Stomach (tissue), 9 donors: ENCODE measurements around the gene CLCN3. TPM values are rescaled to one million over a fixed set of nuclear protein-coding genes. Genes with fewer than 3 reads are reported as not detected.
"Not testable (repeated sequence)": the region's sequence is repeated elsewhere in the genome, so short reads cannot be mapped to it uniquely, and the experiment has no call there.

Experiments used
- DNase-seq, 2 donors: peaks; one replicate each; pipeline versions ENCODE4 v3.0.0 to v3.0.0-alpha.2; 2013 to 2019
- H3K27ac ChIP-seq, 5 donors: fragments of 200-600 bp in 4 of 5; sonication (generic) in 4 of 5; one replicate each; pipeline ENCODE4 v1.5.1; 2013 to 2019; ENCODE audit warnings: mild to moderate bottlenecking in 1 of 5, moderate library complexity in 1 of 5
- H3K27me3 ChIP-seq, 3 donors: fragments of 200-600 bp; sonication (generic); one replicate each; pipeline ENCODE4 v1.5.1; 2017 to 2019; ENCODE audit warnings: mixed run types in 1 of 3
- H3K36me3 ChIP-seq, 4 donors: fragments of 200-600 bp; sonication (generic); 1 replicate in 3 of 4; 2 replicates in 1 of 4; pipeline ENCODE4 v1.5.1; 2016 to 2019
- H3K4me1 ChIP-seq, 4 donors: fragments of 200-600 bp; sonication (generic); one replicate each; pipeline ENCODE4 v1.5.1; 2016 to 2019
- H3K4me3 ChIP-seq, 4 donors: fragments of 200-600 bp; sonication (generic) in 3 of 4; one replicate each; pipeline ENCODE4 v1.5.1; 2016 to 2019; ENCODE audit warnings: mild to moderate bottlenecking in 1 of 4
- H3K9me3 ChIP-seq, 4 donors: fragments of 200-600 bp; sonication (generic); one replicate each; pipeline ENCODE4 v1.5.1; 2016 to 2019
- EP300 ChIP-seq: sonication (generic); formaldehyde crosslinking; IDR thresholded peaks from one replicate; pipeline ENCODE4 v1.6.1; 2017; ENCODE audit warnings: antibody characterized with exemption
- POLR2A ChIP-seq, 4 donors: fragments of 450-650 bp; IDR thresholded peaks; one replicate each; pipeline ENCODE4 v1.6.1; 2016; ENCODE audit warnings: antibody characterized with exemption in 4 of 4, control low read depth in 2 of 4, mild to moderate bottlenecking in 1 of 4, moderate library complexity in 1 of 4
- POLR2AphosphoS5 ChIP-seq, 3 donors: sonication (generic); formaldehyde crosslinking; IDR thresholded peaks; one replicate each; pipeline ENCODE4 v1.6.1; 2016; ENCODE audit warnings: antibody characterized with exemption in 3 of 3
- WGBS, 5 donors: extraction: QIAGEN DNeasy Blood & Tissue Kit in 3 of 5; methylation state at CpG; one replicate each; pipeline versions ENCODE4 v1.1.5 to v1.1.7; 2013 to 2018; 5-methylcytosine and 5-hydroxymethylcytosine counted together
- intact Hi-C: fragments of 100-400 bp; cut with DNase I; formaldehyde crosslinking; loops from one replicate; pipeline ENCODE4 v1.15.1; 2023; ENCODE audit warnings: low total_unique reads
- polyA plus RNA-seq, 3 donors: library from polyadenylated mRNA; stranded (reverse); fragments of 200-250 nt; gene quantifications; one replicate each; pipeline ENCODE4 v1.2.3, GENCODE V29; 2013
- total RNA-seq, 5 donors: library from RNA; depleted of rRNA; stranded (reverse); fragments of >200 nt; gene quantifications; one replicate each; pipeline versions ENCODE4 v1.1.0 to v1.2.3, GENCODE V29; 2014 to 2016
- TF ChIP-seq, protein P1 (sequence below), 7 experiments: fragments of 450-650 bp in 4 of 7; fragments of 200-600 bp in 3 of 7; sonication (generic) in 3 of 7; IDR thresholded peaks; one replicate each; pipeline ENCODE4 v1.5.1; 2016 to 2019; ENCODE audit warnings: antibody characterized with exemption in 7 of 7, control low read depth in 2 of 7, mild to moderate bottlenecking in 1 of 7
- donor health status: healthy with polysubstance abuse.
- donor health status: Bipolar disorder and iron deficiency.
- donor health status: healthy.

The CLCN3 gene
- total and polyA plus RNA-seq, 8 donors: 2.3 to 228 (median 8.9) TPM

DNA sequence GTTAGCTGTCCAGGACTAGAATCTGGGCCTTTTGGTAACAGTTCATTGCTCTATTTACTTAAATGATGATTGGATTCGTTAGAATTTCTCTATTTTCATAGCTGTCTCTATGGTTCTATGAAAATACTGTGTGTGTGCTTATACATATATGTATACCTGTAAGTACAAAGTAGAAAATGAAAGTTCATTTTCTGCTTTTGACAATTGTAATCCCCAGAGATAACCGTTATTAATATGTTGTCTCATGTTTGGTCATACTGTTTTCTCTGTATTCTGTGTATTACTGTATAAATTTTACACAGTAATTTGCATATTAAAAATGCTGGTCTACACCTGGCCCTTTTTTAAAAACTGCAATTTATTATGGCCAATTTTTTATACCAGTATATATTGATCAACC is 55.4 kb downstream of the CLCN3 start:
- peaks cover 0 to 11% (median 7%) of the 10 kb centered on the region in 4 donors for H3K36me3 ChIP-seq
- no peaks in the 10 kb centered on the region for H3K9me3 ChIP-seq
- H3K27me3 ChIP-seq: no peaks in the 10 kb centered on the region
- intact Hi-C loops: no loop called here
- no peak for DNase-seq
- TF ChIP-seq POLR2AphosphoS5 (IDR thresholded peaks at IDR 0.05) (no peak), EP300 (no peak), POLR2A (IDR thresholded peaks at IDR 0.05) (no peak)
- TF ChIP-seq, protein P1, sequence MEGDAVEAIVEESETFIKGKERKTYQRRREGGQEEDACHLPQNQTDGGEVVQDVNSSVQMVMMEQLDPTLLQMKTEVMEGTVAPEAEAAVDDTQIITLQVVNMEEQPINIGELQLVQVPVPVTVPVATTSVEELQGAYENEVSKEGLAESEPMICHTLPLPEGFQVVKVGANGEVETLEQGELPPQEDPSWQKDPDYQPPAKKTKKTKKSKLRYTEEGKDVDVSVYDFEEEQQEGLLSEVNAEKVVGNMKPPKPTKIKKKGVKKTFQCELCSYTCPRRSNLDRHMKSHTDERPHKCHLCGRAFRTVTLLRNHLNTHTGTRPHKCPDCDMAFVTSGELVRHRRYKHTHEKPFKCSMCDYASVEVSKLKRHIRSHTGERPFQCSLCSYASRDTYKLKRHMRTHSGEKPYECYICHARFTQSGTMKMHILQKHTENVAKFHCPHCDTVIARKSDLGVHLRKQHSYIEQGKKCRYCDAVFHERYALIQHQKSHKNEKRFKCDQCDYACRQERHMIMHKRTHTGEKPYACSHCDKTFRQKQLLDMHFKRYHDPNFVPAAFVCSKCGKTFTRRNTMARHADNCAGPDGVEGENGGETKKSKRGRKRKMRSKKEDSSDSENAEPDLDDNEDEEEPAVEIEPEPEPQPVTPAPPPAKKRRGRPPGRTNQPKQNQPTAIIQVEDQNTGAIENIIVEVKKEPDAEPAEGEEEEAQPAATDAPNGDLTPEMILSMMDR (IDR thresholded peaks at IDR 0.05): no peak
- H3K27ac ChIP-seq: no peak overlapping the region
- no peak overlapping the region for H3K4me3 ChIP-seq
- H3K4me1 ChIP-seq: peaks cover 0 to 5% (median 0%) of the 10 kb centered on the region in 4 donors
- 56 to 73% (median 64%) methylated on average over 2 of the region's 2 CpGs for WGBS, 5 donors

DNA sequence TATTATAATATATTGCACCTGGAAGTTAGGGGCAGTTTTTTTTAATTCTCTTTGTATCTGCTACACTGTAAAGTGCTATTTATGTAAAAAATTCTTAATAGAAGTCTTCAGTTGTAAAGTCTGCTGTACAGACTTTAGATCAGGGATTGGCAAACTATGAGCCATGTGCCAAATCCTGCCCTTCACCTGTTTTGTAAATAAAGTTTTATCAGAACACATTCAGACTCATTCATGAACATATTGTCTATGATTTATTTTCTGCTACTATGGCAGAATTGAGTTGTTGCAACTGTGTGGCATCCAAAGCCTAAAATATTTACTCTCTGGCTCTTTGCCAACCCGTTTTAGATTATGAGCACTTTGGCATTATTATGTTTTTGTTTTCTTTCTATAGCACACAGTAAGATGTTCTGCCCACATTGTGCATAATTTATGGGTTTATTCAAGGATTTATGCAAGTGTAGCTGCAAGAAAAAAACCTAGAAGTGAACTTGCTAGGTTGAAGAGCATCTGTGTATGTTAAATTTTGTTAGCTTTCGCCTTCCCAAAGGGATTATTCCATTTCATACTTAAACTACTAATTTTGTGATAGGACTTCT is 56.9 kb downstream of the CLCN3 start:
- WGBS, 5 donors: 70 to 80% (median 73%) methylated on average over 2 of the region's 2 CpGs
- no peak for TF ChIP-seq EP300
- TF ChIP-seq, protein P1 (IDR thresholded peaks at IDR 0.05): no peak
- TF ChIP-seq POLR2AphosphoS5 (IDR thresholded peaks at IDR 0.05): no peak
- no peak for TF ChIP-seq POLR2A (IDR thresholded peaks at IDR 0.05)

DNA sequence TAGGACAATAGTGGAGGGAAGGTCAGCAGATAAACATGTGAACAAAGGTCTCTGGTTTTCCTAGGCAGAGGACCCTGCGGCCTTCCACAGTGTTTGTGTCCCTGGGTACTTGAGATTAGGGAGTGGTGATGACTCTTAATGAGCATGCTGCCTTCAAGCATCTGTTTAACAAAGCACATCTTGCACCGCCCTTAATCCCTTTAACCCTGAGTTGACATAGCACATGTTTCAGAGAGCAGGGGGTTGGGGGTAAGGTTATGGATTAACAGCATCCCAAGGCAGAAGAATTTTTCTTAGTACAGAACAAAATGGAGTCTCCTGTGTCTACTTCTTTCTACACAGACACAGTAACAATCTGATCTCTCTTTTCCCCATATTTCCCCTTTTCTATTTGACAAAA is 58.1 kb downstream of the CLCN3 start:
- H3K9me3 ChIP-seq, H3K4me3 ChIP-seq, intact Hi-C loops, H3K27ac ChIP-seq, H3K4me1 ChIP-seq, H3K27me3 ChIP-seq, DNase-seq: not testable (repeated sequence)
- H3K36me3 ChIP-seq: peaks cover 0 to 29% (median 14%) of the 10 kb centered on the region in 4 donors
- 79 to 94% (median 83%) methylated on average over 1 to 2 of the region's 2 CpGs for WGBS, 5 donors

More for the DNA sequence above, 56.9 kb downstream of the CLCN3 start:
- Histone ChIP-seq H3K4me3 (no peak overlapping the region), H3K36me3 (peaks cover 0 to 20% (median 9%) of the 10 kb centered on the region in 4 donors), H3K9me3 (no peaks in the 10 kb centered on the region), H3K4me1 (peaks cover 0 to 5% (median 0%) of the 10 kb centered on the region in 4 donors), H3K27me3 (no peaks in the 10 kb centered on the region), H3K27ac (no peak overlapping the region)
- intact Hi-C loops: no loop called here
- DNase-seq: no peak

DNA sequence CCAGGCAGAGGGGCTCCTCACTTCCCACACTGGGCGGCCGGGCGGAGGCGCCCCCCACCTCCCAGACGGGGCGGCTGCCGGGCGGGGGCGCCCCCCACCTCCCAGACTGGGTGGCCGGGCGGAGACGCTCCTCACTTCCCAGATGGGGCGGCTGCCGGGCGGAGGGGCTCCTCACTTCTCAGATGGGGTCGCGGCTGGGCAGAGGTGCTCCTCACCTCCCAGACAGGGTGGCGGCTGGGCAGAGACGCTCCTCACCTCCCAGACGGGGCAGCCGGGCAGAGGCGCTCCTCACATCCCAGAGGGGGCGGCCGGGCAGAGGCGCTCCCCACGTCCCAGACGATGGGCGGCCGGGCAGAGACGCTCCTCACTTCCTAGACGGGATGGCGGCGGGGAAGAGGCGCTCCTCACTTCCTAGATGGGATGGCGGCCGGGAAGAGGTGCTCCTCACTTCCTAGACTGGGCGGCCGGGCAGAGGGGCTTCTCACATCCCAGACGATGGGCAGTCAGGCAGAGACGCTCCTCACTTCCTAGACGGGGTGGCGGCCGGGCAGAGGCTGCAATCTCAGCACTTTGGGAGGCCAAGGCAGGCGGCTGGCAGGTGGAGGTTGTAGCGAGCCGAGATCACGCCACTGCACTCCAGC is 58.7 kb downstream of the CLCN3 start:
- intact Hi-C loops, DNase-seq: not testable (repeated sequence)

DNA sequence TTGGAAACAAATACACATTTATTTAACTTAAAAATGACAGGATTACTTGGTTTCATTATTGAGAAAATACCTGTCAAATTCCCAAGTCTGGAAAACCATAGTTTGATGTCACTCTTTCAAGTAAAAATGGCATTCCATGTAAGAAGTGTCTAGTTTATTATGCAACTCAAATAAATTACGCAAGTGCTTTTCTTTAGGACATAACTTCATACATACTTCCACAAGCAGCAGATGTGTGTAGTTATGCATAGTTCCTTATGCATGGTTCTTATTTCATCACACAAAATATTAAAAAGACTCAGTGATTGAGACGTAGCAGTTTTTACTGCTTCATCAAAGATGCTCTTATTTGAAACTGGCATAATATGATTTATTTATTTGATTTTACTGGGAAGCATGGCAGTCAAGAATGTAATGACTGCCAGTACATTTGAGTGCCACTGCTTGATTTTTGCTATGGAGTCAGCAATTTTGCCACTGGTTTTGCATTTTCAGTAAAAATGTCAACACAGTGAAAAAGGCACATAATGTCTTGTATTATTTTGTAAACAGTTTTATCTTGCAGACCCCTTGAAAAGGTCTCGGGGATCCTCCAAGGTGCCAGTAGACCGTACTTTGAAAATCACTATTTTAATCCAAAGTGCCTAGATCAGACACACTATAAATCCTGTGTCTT is 62.1 kb downstream of the CLCN3 start:
- H3K4me3 ChIP-seq: no peak overlapping the region
- no peaks in the 10 kb centered on the region for H3K27me3 ChIP-seq
- H3K27ac ChIP-seq: no peak overlapping the region
- peaks cover 0 to 56% (median 31%) of the 10 kb centered on the region in 4 donors for H3K36me3 ChIP-seq
- no peak for DNase-seq
- no peaks in the 10 kb centered on the region for H3K4me1 ChIP-seq
- no peaks in the 10 kb centered on the region for H3K9me3 ChIP-seq
- TF ChIP-seq POLR2A (IDR thresholded peaks at IDR 0.05) (no peak), POLR2AphosphoS5 (IDR thresholded peaks at IDR 0.05) (no peak), EP300 (no peak)
- TF ChIP-seq, protein P1 (IDR thresholded peaks at IDR 0.05): no peak
- WGBS, 5 donors: 92 to 96% (median 94%) methylated on average over 4 of the region's 4 CpGs
- intact Hi-C loops: no loop called here

More for the DNA sequence above, 58.7 kb downstream of the CLCN3 start:
- H3K4me3 ChIP-seq, H3K27ac ChIP-seq, H3K27me3 ChIP-seq, H3K4me1 ChIP-seq, H3K9me3 ChIP-seq: not testable (repeated sequence)
- 95 to 98% (median 96%) methylated on average over 23 to 47 of the region's 47 CpGs for WGBS, 5 donors
- H3K36me3 ChIP-seq: peaks cover 0 to 35% (median 19%) of the 10 kb centered on the region in 4 donors
